Activated CD8-positive, alpha-beta memory T cell treated with anti-CD3 and anti-CD28 coated beads for 36 hours (primary cell): ENCODE data around the gene IFI27. TPM values are rescaled to one million over a fixed set of nuclear protein-coding genes. Genes with fewer than 3 reads are reported as not detected.
"Not testable (repeated sequence)": the region's sequence is repeated elsewhere in the genome, so short reads cannot be mapped to it uniquely, and the experiment has no call there.

ENCODE experiments used
- CTCF ChIA-PET: fragments of 350-600 bp; sonication (Branson Sonifier 250); formaldehyde crosslinking; loops from one replicate; lab custom pipeline; 2021; ENCODE audit warnings: antibody characterized with exemption; lab: Charles Lee
- POLR2A ChIA-PET: fragments of 350-600 bp; sonication (Branson Sonifier 250); formaldehyde crosslinking; loops from one replicate; lab custom pipeline; 2021; ENCODE audit warnings: antibody characterized with exemption; lab: Charles Lee
- total RNA-seq, 2 experiments: library from RNA; stranded (reverse); gene quantifications; one replicate each; pipeline ENCODE4 v1.2.3, GENCODE V29; 2021

IFI27 gene
- total RNA-seq, 2 experiments from 2014 or later = 1.1 to 1.3 TPM

DNA sequence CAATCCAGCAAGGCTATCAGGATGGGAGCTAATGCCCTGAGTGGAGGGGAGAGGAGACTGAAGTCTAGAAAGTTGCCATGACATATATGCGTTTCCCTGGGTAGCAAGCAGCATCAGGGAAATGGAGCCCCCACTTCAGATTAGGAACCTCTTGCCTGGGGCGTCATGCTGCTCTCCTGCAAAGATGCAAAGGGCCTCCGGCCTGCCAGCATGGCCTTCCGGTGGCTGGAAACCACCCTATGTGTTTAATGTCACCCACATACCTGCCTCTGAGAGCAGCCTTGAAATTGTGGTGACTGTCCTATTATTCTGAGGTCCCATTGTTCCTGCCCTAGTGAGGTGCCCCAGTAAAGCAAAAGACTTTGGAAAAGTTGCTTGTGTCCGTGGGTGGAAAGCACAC is 28.9 kb downstream of the IFI27 start:
- ChIA-PET CTCF (no interaction called here), POLR2A (no interaction called here)

DNA sequence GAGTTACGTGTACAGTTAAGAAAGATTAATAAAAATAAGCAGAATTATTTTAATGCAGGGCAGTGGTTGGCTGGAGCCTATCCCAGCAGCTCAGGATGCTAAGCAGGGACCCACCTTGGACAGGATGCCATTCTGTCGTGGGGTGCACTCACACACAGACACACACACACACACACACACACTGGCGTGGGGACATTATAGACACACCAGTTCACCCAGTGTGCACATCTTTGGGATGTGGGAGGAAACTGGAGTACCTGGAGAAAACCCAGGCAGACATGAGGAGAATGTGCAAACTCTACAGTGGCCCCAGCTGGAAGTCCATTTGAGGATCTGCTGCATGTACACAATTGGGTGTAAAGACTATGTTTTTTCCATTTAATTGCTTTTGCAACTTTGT is 31.7 kb downstream of the IFI27 start:
- POLR2A ChIA-PET = no interaction called here
- CTCF ChIA-PET = interaction anchor here (1.7 to 2.9 kb wide), 2 partner anchors 11 to 38 kb away, joined by 4 to 6 read pairs; no protein-coding TSS in a partner anchor

DNA sequence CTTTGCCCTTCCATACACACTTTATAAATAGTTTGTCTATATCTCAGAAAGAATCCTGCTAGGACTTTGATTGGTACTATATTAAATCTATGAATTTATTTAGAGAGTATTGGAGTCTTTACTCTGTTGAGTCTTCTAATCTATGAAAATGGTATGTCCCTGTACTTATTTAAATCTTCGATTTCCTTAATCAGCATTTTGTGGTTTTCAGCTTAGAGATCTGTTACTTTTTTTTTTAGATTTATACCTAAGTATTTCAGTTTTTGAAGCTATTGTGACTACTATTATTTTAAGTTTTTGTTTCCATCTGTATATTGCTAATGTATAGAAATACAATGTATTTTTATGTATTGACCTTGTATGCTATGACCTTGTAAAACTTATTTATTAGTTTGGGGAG is 32.3 kb downstream of the IFI27 start:
- CTCF ChIA-PET = interaction anchor here (2.9 kb wide), 1 partner anchor 10 kb away, joined by 6 read pairs; no protein-coding TSS in a partner anchor
- POLR2A ChIA-PET = no interaction called here

DNA sequence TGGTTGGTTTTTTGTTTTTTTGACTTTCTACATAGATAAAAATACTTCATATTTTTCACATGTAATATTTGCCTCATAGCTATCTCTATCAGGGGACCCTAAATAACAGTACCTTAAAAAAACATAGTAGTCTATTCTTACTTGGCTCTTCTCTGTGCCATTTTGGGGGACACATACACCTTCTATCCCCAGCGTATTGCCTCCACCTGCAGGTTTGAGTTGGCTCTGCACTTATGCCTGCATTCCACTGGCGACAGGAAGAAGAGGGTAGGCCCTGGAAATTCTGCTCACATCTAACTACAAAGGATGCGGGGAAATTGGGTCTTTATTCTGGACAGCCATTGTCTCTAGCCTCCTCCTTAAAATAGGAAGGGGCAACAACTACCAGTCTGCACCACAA is 32.7 kb downstream of the IFI27 start:
- POLR2A ChIA-PET = no interaction called here

DNA sequence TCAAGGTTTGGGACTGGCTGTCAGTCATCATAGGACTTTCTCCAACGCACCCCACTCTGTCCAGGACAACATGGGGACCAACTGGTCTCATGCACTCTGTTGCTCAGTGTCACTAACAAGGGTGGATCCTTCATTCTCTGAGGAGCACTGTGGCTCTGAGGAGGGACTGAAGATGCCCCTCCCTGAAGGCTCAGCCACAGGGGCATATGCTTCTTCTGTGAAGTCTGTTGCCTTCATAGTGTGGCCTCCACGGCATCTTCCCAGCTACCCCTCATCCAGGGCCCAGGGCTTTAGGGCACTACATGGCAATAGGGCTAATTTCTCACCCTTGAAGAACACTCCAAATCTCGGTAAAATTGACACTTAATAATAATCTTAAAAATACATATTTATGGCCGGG is 33.2 kb downstream of the IFI27 start:
- ChIA-PET POLR2A (no interaction called here), CTCF (no interaction called here)

More for the DNA sequence above, 32.7 kb downstream of the IFI27 start:
- CTCF ChIA-PET = interaction anchor here (2.9 kb wide), 1 partner anchor 10 kb away, joined by 6 read pairs; no protein-coding TSS in a partner anchor

DNA sequence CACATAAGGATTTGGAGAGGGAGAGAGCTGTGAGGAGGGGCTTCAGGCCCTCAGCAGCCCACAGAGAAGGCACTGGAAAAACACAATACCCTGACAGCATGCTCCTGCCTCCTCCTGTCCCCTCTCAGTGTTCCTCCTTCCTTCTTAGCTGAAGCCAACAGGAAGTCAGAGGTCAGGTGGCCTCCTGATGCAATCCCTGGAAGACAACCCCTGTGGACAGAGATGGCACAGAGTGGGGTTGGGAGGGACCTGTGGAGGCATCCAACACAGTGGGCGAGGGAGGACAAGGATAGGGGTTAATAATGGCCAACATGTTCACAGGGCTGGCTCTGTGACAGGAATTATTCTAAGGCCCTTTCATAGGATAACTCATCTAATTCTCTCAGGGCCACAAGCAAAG is 34.2 kb downstream of the IFI27 start:
- CTCF ChIA-PET = interaction anchor here (0.8 to 1.8 kb wide), 2 partner anchors 8 to 108 kb away, joined by 4 to 8 read pairs; no protein-coding TSS in a partner anchor
- POLR2A ChIA-PET = no interaction called here

DNA sequence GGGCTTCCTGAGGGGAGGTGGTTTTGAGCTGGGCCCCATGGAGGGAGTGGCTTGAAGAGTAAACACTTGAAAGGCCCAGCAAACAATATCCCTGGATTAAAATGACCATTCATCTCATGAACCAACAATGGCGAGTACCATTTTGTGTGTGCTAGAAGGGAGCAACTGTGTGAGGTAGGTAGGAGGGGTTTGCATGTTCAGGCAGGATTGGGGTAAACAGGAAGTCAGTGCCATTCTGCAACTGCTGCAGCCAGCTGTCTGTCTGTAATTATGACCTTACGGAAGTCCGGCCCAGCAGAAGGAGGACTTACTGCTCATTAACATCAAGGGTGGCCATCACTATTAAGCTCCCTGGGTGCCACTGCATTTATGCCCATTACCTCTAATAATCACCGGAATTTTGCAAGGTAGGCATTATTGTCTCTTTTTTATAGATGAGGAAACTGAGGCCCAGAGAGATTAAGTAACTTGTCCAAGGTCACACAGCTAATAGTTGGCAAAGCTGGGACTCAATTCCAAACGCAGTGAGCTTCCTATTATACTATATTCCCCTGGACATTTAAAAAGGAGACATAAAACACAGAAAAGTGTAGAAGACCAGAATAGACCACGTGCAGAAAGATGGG is 35.5 kb downstream of the IFI27 start:
- ChIA-PET CTCF (interaction anchor here (0.7 to 1.8 kb wide), 3 partner anchors 9 to 207 kb away, joined by 3 to 8 read pairs (median 4); no protein-coding TSS in a partner anchor), POLR2A (interaction anchor here (0.6 kb wide), 1 partner anchor 208 kb away, joined by 3 read pairs; no protein-coding TSS in a partner anchor)

DNA sequence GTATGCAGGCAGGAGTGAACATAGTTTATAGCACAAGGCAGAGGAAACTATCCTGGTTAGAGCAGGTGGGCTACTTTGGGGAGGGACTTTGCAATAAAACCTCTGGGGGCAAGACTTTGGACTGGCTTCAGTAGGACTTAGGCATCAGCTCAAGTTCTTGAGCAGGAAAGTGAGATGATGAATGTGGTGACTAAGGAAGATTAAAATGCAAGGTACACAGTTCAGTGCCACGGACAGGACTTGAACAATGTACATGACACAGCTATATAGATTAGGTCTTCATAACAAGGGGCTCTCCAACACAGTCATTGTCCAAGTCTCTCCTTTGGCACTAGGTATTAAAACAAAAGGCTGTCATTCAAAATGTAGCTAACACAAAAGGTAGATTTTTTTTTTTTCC is 42.1 kb downstream of the IFI27 start:
- CTCF ChIA-PET = interaction anchor here (0.9 to 1.3 kb wide), 3 partner anchors 11 to 213 kb away, joined by 3 to 6 read pairs (median 3); no protein-coding TSS in a partner anchor

DNA sequence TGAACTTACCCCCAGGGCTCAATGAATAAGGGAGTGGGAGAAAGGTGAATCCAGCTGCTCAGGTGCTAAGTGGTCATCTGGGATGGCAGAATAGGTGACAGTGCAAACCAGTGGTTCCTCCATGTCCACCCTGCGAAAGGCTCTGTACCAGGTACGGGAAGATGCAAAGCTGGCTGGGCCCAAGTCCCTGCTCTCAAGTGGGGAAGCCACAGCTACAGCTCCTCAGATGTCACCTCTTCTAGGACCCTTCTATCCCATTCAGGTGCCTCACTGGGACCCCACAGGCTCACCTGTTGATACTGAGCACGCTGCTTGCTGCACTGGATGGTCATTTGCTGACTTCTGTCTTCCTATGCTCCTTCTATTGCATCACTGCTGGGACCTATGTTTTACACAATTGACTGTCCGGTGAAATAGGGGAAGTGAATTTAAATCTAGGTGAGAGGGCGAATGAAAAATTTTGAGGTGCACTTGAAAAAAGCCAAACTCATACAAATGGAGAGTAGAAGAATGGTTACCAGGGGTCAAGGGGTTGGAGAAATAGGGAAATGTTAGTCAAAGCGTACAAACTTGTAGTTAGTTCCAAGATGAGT is 43.3 kb downstream of the IFI27 start:
- ChIA-PET POLR2A (no interaction called here), CTCF (interaction anchor here (1.3 kb wide), 1 partner anchor 12 kb away, joined by 6 read pairs; no protein-coding TSS in a partner anchor)

More for the DNA sequence above, 42.1 kb downstream of the IFI27 start:
- POLR2A ChIA-PET = no interaction called here

DNA sequence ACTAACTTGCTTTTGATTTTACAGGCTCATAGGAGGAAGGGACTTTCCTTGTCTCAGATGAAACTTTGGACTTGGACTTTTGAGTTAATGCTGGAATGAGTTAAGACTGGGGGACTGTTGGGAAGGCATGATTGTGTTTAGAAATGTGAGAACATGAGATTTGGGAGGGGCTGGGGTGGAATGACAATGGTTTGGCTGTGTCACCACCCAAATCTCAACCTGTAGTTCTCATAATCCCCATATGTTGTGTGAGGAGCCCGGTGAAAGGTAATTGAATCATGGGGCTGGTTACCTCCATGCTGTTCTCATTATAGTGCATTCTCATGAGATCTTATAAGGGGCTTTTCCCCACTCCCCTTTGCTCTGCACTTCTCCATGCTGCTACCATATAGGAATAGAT is 45.6 kb downstream of the IFI27 start:
- CTCF ChIA-PET, POLR2A ChIA-PET: not testable (repeated sequence)

DNA sequence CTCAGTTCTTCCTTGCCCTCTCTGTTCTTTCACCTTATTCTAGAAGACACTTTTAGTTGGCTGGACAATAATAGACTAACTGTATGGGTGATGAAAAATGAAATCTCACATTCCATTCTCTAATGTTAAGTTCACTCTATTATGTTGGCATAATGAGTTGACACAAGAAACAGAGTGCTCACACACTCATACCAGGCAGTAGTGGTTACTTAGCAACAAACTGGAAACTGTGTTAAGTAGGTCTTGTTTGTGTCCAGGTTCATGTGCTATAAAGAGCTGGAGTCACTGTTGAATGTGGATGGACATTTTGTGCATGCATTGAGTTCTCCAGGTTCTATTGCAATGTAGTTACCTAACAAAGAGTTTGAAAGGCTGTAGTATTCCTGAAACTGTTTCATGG is 46.7 kb downstream of the IFI27 start:
- ChIA-PET POLR2A (interaction anchor here (1.3 kb wide), 1 partner anchor 16 kb away, joined by 3 read pairs; no protein-coding TSS in a partner anchor), CTCF (interaction anchor here (1.1 to 1.5 kb wide), 3 partner anchors 18 to 217 kb away, joined by 3 to 5 read pairs (median 4); no protein-coding TSS in a partner anchor)

DNA sequence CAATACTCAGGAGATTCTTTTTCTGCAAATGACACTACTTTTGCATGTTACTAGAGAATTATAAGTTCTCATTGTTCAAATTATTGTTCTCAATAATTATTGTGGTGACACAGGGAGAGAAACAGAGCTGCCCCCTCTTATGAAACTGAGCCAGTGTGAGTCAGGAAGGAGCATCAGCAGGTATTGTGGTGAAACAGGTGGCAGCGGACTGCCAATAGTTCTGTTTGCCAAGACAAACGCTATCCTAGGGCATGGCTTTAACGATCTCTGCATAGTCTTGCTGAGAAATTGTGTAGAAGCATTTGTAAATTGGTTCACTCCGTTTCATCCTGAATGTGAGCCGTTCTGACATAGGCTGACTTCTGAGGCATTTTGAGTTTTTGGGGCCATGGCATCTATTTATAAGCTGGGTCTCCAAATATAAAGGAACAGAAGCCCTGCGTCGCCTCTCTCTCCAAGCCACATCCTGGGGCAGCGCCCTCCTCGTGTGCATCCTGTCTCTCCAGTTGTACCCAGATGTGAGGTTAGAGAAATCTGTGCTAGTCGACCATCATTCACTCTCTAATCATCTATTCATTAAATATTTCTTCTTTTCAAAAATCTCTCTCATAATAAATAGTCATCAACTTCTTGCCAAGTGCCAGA is 47.8 kb downstream of the IFI27 start:
- CTCF ChIA-PET = interaction anchor here (1.5 kb wide), 1 partner anchor 22 kb away, joined by 5 read pairs; no protein-coding TSS in a partner anchor
- POLR2A ChIA-PET = interaction anchor here (0.9 to 1.3 kb wide), 2 partner anchors 15 to 17 kb away, joined by 3 to 4 read pairs; no protein-coding TSS in a partner anchor

DNA sequence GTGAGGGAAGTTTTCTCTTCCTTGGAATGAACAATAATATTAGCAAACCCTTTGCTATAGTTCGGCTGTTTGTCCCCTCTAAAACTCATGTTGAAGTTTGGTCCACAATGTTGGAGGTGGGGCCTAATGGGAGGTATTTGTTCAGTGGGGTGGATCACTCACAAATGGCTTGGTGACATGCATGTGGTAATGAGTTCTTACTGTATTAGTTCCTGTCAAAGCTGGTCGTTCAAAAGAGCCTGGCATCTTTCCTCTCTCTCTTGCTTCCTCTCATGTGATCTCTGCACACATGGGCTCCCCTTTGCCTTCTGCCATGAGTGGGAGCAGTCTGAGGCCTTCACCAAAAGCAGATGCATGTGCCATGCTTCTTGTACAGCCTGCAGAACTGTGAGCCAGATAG is 50.5 kb downstream of the IFI27 start:
- ChIA-PET CTCF (no interaction called here), POLR2A (no interaction called here)

DNA sequence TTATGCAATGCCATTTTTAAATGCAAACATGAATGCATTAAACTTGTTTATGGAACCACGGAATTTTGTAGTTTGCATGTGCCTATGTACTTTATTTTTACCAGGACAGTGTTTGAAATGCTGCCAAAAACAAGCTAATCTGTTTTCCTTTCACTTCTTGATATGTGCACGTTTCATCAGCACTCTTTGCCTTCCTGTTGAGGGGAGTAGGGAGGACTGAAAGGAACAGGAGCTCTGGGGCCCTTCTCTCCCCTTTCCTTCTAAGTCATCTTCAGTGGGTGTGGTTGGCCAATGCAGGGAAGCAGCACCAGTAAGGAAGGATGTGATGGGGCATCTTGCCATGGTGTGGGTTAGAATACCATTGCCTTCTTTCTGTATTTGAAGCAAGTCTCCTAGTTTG is 51.4 kb downstream of the IFI27 start:
- CTCF ChIA-PET = interaction anchor here (1.3 kb wide), 1 partner anchor 222 kb away, joined by 3 read pairs; no protein-coding TSS in a partner anchor
- POLR2A ChIA-PET = no interaction called here

DNA sequence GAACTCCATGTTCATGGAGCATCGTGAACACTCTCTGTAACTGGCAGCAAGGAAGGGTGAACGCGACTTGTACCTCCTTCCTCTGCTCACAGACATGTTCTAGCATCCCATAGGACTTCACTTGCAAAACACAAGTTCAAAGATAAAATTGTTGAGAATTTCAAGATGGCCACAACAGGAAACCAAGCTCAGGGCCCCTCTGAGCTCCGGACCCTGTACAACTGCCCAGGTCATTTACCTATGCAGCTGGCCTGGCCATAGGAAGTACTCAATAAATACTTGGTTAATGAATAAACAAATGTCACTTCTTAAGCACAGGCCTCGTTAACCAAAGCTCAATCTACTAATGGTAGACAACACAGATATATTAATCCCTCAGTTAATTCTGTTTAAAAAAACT is 51.9 kb downstream of the IFI27 start:
- ChIA-PET CTCF (interaction anchor here (1.3 kb wide), 1 partner anchor 223 kb away, joined by 3 read pairs; no protein-coding TSS in a partner anchor), POLR2A (no interaction called here)

DNA sequence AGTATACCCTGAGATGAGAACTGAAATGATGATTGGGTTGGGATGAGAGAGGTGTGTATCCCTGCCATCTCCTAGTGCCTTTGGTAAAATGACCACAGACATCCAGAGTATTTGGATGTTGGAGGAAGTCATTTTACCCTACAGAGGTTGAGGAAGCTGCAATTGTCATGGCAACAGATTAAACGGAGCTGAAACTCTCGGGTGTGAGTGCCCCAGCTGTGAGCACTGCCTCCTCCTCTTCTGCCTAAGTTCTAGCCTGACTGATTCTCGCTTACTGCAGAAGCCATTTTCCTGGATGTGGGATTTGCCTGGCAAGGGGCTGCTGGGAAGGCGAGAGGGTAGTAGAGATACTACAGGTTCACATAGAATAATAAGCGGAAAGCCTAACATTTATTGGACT is 53.3 kb downstream of the IFI27 start:
- CTCF ChIA-PET = interaction anchor here (0.9 kb wide), 1 partner anchor 12 kb away, joined by 3 read pairs; no protein-coding TSS in a partner anchor
- POLR2A ChIA-PET = no interaction called here

DNA sequence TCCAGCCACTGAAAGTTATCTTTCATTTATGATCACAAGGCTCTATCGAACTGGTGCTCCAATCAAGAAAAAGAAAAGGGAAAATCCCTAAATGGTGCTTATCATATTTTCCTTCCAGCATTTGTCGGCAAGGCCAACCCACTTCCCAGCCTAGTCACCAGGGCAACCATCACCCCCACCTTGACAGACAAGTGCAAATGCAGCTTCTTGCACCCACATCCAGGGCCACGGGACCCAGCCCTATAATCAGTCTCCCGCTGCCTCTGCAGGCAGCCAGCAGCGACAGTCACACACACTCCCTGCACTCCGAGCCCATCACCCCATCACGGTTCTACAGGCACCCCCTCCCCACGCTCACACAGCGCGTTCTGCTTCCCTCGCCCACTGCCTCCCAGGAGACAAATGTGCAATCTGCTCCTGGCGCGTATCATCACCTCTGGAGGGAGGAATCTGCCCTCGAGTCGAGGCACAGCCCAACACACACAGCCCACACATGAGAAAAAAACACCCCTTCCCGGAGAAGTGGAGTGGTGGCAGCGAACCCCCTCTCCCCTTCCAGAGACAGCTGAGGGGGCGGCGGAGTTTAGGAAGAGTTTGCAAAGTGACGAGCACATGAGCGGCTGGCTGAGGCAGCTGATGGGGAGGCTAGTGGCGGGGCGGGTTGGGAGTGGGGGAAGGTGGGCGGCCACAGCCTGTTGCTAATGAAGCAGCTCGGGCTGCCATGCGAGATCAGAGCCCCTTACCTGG is 54.3 kb downstream of the IFI27 start:
- POLR2A ChIA-PET = no interaction called here

DNA sequence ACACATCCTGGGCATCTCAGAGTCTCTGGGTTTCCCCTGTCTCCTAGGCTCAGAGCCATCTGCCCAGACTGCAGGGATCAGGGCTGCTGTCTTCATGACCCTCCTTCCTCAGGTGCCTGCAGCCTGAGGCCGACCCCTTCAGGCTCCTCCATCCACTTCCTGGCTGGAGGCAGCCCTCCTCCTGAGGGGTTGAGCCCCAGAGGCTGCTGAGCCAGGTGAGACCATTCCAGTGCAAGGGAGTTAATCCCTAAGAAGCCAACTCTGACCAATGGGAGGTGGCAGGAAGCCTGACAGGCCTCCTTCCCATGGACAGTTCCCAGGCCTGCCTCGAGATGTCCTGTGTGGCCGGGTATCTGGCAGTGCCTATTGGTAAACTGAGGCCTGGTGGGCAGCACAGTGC is 55.2 kb downstream of the IFI27 start:
- POLR2A ChIA-PET = no interaction called here
- CTCF ChIA-PET = interaction anchor here (1.0 kb wide), 1 partner anchor 29 kb away, joined by 3 read pairs; no protein-coding TSS in a partner anchor

More for the DNA sequence above, 54.3 kb downstream of the IFI27 start:
- CTCF ChIA-PET = interaction anchor here (1.0 kb wide), 1 partner anchor 28 kb away, joined by 3 read pairs; no protein-coding TSS in a partner anchor
